Measurements from ENCODE around the gene RASGRF1. TPM values are rescaled to one million over a fixed set of nuclear protein-coding genes. Genes with fewer than 3 reads are reported as not detected.

Gene RASGRF1
- total RNA-seq, 6 experiments from 2014 or later: 0.09 to 0.31 (median 0.18) TPM

- no peak for TF ChIP-seq CTCF (IDR thresholded peaks at IDR 0.05)
- Mint-ChIP-seq H3K4me3 (no peak overlapping the region), H3K27ac (no peak overlapping the region), H3K36me3 (ENCODE audit: low read depth) (no peaks in the 10 kb centered on the region), H3K9me3 (no peaks in the 10 kb centered on the region), H3K27me3 (ENCODE audit: insufficient read depth) (peaks cover 13% of the 10 kb centered on the region), H3K4me1 (ENCODE audit: low read depth) (no peaks in the 10 kb centered on the region)
- no peak for DNase-seq
Measured at GRCh38 chr15:79083154-79083553, 7.4 kb downstream of the RASGRF1 start.

- no peak for TF ChIP-seq CTCF (IDR thresholded peaks at IDR 0.05)
- Mint-ChIP-seq H3K27ac (no peak overlapping the region), H3K27me3 (ENCODE audit: insufficient read depth) (peaks cover 13% of the 10 kb centered on the region), H3K36me3 (ENCODE audit: low read depth) (no peaks in the 10 kb centered on the region), H3K9me3 (no peaks in the 10 kb centered on the region), H3K4me1 (ENCODE audit: low read depth) (no peaks in the 10 kb centered on the region), H3K4me3 (no peak overlapping the region)
- DNase-seq: no peak
Measured at GRCh38 chr15:79082363-79083070, 8.1 kb downstream of the RASGRF1 start.

GRCh38 chr15:79078763-79079410 lies 11.7 kb downstream of the RASGRF1 start:
- peaks cover 12% of the 10 kb centered on the region for H3K27me3 Mint-ChIP-seq (ENCODE audit: insufficient read depth)

GRCh38 chr15:79078003-79078402 lies 12.6 kb downstream of the RASGRF1 start:
- no peaks in the 10 kb centered on the region for H3K36me3 Mint-ChIP-seq (ENCODE audit: low read depth)
- TF ChIP-seq CTCF (IDR thresholded peaks at IDR 0.05): no peak
- no peaks in the 10 kb centered on the region for H3K4me1 Mint-ChIP-seq (ENCODE audit: low read depth)
- peaks cover 12% of the 10 kb centered on the region for H3K27me3 Mint-ChIP-seq (ENCODE audit: insufficient read depth)
- H3K9me3 Mint-ChIP-seq: no peaks in the 10 kb centered on the region
- DNase-seq: no peak
- no peak overlapping the region for H3K4me3 Mint-ChIP-seq
- no peak overlapping the region for H3K27ac Mint-ChIP-seq

More at GRCh38 chr15:79078763-79079410, 11.7 kb downstream of the RASGRF1 start:
- no peak overlapping the region for H3K4me3 Mint-ChIP-seq
- H3K27ac Mint-ChIP-seq: no peak overlapping the region
- no peaks in the 10 kb centered on the region for H3K4me1 Mint-ChIP-seq (ENCODE audit: low read depth)
- H3K9me3 Mint-ChIP-seq: no peaks in the 10 kb centered on the region
- no peaks in the 10 kb centered on the region for H3K36me3 Mint-ChIP-seq (ENCODE audit: low read depth)
- no peak for TF ChIP-seq CTCF (IDR thresholded peaks at IDR 0.05)
- no peak for DNase-seq

GRCh38 chr15:79076661-79077060 lies 13.9 kb downstream of the RASGRF1 start:
- no peak overlapping the region for H3K4me3 Mint-ChIP-seq
- no peaks in the 10 kb centered on the region for H3K36me3 Mint-ChIP-seq (ENCODE audit: low read depth)
- H3K4me1 Mint-ChIP-seq (ENCODE audit: low read depth): no peaks in the 10 kb centered on the region
- H3K27me3 Mint-ChIP-seq (ENCODE audit: insufficient read depth): peaks cover 11% of the 10 kb centered on the region
- no peaks in the 10 kb centered on the region for H3K9me3 Mint-ChIP-seq
- TF ChIP-seq CTCF (IDR thresholded peaks at IDR 0.05): no peak
- no peak for DNase-seq
- H3K27ac Mint-ChIP-seq: no peak overlapping the region

All from HFFc6 (cell line).